Activated CD8-positive, alpha-beta memory T cell treated with anti-CD3 and anti-CD28 coated beads, Interleukin-2, amount 50 U/mL, for 24 hours (primary cell): ENCODE results near the gene TNFAIP3.
"Not testable (repeated sequence)": the region's sequence is repeated elsewhere in the genome, so short reads cannot be mapped to it uniquely, and the experiment has no call there.

Experiments used
- DNase-seq: peaks from one replicate; pipeline ENCODE4 v3.0.0-alpha.2; 2020; ENCODE audit errors: extremely low read depth

TNFAIP3 gene

GRCh38 chr6:137844773-137845172 lies 22.3 kb upstream of the TNFAIP3 start:
- not testable (repeated sequence) for DNase-seq

- no peak for DNase-seq
Measured at GRCh38 chr6:137845460-137845859, 21.6 kb upstream of the TNFAIP3 start.

- DNase-seq: no peak
Measured at GRCh38 chr6:137846274-137846673, 20.8 kb upstream of the TNFAIP3 start.

GRCh38 chr6:137846772-137847313 lies 20.2 kb upstream of the TNFAIP3 start:
- no peak for DNase-seq

- DNase-seq: no peak
Measured at GRCh38 chr6:137847748-137848147, 19.3 kb upstream of the TNFAIP3 start.

- no peak for DNase-seq
Measured at GRCh38 chr6:137848672-137849071, 18.4 kb upstream of the TNFAIP3 start.

GRCh38 chr6:137849181-137849980 lies 17.7 kb upstream of the TNFAIP3 start:
- no peak for DNase-seq

- no peak for DNase-seq
Measured at GRCh38 chr6:137849981-137850714, 16.9 kb upstream of the TNFAIP3 start.

- no peak for DNase-seq
Measured at GRCh38 chr6:137850816-137851602, 16.1 kb upstream of the TNFAIP3 start.

- no peak for DNase-seq
Measured at GRCh38 chr6:137851669-137852068, 15.4 kb upstream of the TNFAIP3 start.

GRCh38 chr6:137852346-137852745 lies 14.7 kb upstream of the TNFAIP3 start:
- no peak for DNase-seq

GRCh38 chr6:137852811-137853210 lies 14.2 kb upstream of the TNFAIP3 start:
- no peak for DNase-seq

- DNase-seq: no peak
Measured at GRCh38 chr6:137853569-137854213, 13.4 kb upstream of the TNFAIP3 start.

- DNase-seq: no peak
Measured at GRCh38 chr6:137856138-137856898, 10.7 kb upstream of the TNFAIP3 start.

- DNase-seq: no peak
Measured at GRCh38 chr6:137859025-137859424, 8.0 kb upstream of the TNFAIP3 start.

- DNase-seq: no peak
Measured at GRCh38 chr6:137860394-137861005, 6.6 kb upstream of the TNFAIP3 start.

- DNase-seq: no peak
Measured at GRCh38 chr6:137861550-137862337, 5.3 kb upstream of the TNFAIP3 start.

- no peak for DNase-seq
Measured at GRCh38 chr6:137862419-137863090, 4.5 kb upstream of the TNFAIP3 start.
